HG03066 (cell line): ENCODE measurements around the gene NDUFAF8.

Source experiments
- ATAC-seq: cut with Tn5 transposase; IDR thresholded peaks from one replicate; pipeline ENCODE4 v1.9.1; 2021; ENCODE audit warnings: low read depth; ENCODE audit not compliant: unreplicated experiment

NDUFAF8 gene

DNA sequence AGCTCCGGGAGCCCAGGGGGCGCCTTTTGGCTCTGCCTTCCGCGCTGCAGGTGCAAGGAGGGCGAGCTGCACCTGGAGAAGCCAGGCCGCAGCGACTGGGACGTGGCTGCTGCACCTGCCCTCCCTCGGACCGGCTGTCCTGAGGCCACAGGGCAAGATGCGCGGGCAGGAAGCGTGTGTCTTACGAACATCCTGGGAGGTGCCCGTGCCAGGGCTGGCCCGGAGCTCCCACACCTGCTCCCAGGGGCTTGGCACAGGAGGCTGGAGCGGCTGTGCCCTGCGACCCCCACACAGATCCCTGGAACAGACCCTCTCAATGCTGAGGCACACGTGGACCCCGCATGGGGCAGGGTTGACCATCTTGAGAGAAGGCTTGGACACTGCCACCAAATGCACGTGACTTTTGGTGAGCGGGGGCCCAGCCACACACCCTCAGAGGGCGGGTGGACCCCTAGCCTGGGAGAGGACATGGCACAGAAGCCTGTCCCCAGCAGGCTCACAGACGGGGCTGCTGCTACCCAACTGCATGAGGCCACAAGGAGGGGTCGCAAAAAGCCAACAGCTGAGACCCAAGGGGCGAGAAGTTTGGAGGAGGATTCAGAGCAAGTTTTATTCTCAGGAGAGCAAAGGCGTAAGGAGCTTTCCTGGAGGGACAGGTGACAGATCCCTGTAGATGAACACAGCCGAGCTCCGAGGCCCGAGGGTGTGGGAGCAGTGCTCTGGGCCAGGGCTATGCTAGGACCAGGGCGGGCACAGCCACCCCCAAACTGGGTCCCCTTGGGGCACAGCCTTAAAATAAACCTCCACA is 11.4 kb downstream of the NDUFAF8 start:
- no peak for ATAC-seq

DNA sequence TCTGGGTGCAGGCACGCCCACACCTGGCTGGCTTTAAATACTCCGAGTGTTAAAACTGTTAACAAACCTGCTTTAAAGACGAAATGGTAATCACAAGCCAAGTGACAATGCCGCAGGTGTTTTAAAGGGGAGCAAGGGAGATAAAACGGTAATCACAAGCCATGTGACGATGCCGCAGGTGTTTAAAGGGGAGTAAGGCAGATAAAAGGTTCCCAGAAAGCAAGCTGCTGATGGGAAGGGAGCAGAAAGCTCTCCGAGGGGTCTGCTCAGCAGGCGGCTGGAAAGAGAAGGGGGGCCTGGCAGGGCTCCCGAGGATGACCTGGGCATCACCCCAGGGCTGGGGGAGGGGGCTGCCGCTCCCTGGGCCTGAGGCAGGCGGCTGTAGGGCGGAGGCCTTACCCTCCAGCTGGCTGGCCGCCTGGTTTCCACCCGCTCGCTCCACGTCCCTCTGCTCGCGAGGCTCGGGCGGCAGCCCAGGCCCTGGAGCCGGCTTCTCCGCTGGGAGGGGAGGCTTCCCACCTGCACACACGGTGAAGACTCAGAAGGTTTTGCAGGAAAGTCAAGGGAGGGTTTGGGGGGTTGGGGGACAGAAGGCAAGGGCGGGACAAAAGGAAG is 12.1 kb downstream of the NDUFAF8 start:
- no peak for ATAC-seq

DNA sequence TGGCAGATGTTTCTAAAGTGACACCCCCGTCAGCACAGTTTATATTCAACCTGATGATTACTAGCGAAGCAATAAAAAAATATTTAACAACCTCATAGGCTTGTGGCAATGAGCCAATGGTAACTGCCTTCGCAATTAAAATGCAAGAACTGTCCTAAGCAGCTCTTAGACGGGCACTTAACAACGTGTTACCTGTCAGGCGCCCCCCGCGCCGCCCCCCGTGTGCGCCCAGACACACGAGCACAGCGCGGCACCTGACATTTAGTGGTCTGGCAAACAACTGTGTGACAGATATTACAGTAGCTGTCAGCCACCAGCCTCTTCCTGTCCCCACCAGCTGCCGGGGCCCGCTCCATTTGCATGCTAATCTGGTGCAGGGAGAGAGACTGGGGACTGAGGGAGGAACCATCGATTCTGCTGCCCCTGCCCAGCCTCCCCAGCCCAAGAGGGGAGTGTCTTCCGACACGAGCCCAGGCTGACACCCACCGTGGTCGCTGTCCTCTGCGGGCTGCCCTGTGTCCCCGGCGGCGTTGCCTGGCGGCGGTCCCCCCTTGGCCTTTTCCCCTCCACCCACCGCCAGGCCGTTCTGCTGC is 12.7 kb downstream of the NDUFAF8 start:
- ATAC-seq: no peak

DNA sequence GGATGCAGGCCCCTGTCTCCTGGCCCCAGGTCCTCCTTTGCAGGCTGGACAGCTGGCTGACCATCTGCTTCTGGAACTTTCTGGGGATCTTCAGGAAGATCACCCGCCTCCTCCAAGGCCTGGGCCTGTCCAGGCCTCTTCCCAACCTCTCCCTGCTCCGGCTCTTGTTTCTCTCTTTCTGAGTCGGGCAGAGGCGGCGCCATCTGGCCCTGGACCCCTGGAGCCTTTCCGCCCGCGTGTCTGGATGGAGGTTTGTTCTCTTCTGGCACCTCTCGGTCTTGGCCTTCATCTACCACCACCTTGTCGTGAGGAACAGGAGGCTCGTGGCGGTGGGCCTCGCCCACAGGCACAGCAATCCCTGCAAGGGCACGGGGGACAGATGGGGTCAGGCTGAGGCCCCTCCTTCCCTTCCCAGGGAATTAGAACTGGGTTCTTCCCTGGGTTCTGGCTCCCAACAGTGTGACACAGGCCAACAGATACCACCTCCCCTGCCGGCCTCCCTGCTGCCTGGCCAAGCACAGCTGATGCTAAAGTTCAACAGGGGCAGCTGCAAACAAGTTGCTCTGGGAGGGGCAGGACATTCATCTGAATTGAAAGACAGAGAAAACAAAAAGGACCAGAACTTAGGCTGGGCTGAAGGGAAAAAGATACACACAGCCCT is 13.3 kb downstream of the NDUFAF8 start:
- ATAC-seq: no peak

DNA sequence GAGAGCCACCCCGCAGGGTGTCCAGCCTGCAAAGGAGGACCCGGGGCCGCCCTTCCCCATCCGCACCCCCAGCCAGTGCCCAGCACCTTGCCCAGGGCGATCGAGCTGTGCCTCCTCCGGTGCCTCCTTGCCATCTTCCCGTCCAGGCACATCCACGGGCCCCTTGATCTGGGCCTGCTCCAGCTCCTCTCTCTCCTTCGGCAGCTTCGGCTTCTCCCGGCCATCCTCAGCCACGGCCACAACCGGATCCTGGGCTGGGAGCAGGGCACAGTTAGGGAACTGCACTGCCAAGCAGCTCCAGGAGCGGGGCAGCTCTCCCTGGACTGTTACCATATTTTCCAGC is 13.8 kb downstream of the NDUFAF8 start:
- no peak for ATAC-seq

DNA sequence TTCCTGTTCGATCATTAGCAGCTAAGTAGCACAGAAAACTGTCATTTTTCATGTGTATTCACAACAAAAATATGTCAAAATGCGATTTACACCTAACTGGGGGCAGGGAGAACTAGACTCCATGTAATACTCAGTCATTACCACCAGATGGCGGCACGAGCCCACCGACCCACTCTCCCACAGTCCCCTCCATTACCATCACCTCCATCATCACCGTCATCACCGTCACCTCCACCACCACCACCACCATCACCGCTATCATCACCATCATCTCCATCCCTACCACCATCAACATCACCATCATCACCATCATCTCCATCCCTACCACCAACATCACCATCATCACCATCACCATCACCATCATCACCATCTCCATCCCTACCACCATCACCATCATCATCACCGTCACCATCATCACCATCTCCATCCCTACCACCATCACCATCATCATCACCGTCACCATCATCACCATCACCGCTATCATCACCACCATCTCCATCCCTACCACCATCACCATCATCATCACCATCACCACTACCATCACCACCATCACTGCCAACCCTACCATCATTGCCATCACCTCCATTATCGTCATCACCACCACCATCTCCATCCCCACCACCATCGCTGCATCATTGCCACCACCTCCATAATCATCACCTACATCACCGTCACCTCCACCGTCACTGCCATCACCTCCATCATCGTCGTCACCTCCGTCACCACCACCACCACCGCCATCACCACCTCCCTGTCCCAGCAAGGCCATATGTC is 14.4 kb downstream of the NDUFAF8 start:
- ATAC-seq: no peak

DNA sequence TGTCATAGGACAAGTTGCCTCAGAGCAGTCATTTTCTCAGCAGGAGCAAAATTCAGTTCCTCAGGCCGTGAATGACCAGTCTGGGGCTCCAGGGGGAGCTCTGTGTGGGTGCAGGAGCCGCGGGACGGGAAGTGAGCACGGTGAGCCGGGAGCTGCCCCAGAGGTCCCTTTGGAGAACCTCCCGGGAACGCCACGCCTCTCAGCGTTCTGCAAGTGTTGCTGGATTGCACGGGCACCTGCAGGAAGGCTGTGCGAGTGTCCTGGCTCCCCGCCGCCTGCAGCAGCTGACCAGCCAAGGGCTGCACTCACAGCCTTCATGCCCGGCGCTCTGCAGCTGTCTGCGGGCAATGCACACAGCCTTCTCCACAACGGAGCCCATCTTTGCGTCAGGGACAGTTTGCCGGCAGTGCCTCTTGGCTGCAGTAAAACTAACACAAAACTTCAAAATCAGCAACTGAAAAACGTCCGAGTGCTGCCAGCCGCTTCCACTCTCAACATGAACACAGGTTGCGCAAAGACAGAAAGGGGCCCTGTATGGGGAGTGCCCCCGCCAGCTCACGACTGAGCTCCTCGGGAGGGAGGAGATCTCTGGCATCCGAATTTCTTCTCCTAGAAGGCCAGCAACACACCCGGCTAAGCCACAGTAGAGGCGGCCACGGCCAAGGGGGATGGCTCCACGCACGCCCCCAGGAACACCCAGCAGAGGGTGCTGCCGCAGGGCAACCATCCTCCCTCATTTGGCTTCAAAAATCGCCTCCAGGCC is 16.0 kb downstream of the NDUFAF8 start:
- no peak for ATAC-seq

DNA sequence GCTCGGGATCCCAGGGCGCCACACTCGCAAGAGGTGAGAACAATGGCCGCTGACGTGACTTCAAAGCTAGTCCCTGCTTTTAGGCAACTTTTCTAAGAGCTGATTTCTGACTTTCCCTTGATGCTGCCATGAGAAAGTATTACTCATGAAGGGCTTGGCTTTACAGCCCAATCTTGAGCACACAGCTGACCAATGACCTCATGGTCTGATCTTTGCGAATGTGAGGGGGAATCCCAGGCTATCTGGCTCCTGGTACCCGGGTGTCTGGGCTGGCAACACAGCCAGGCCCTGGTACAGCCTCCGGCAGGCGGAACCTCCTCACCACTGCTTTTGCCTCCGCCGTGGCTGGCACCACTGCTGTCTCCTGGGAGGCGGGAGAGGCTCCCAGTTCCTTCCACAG is 17.5 kb downstream of the NDUFAF8 start:
- ATAC-seq: no peak

DNA sequence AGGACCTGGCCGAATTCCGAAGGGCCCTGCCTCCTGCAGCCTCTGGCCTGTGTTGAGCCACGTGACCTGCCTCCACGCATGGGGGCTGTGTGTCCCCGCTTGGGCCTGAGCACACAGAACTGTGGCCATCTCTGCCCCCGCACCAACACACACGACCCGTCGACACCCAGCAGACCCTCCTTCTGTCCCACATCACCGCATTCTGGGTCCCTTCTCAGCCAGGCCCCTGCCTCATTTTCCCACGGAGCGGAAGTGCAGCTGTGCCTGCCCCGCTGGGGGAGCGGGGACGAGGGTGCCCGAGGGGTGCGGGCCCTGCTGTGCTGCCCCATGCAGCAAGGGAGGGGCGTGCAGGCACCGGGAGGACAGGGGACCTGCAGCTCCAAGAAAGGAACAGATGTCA is 18.4 kb downstream of the NDUFAF8 start:
- ATAC-seq: no peak

DNA sequence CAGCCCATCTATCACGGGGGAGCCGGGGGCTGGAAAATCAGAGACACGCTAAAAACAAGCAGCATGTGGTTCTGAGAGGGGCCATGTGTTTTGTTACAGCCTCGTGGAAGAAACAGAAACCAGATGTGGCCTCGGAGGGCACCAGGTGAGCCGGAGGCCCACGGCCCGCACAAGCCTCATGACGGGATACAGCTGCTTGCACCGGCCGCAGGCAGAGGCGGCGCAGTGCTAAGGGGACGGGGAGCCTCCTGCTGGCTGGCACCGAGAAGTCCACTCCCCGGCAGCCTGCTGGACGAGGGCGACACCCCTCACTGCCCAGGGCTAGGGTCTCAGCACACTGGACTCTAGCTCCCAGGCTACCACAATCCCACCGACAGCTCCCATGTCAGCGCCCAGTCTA is 19.2 kb downstream of the NDUFAF8 start:
- ATAC-seq: no peak

DNA sequence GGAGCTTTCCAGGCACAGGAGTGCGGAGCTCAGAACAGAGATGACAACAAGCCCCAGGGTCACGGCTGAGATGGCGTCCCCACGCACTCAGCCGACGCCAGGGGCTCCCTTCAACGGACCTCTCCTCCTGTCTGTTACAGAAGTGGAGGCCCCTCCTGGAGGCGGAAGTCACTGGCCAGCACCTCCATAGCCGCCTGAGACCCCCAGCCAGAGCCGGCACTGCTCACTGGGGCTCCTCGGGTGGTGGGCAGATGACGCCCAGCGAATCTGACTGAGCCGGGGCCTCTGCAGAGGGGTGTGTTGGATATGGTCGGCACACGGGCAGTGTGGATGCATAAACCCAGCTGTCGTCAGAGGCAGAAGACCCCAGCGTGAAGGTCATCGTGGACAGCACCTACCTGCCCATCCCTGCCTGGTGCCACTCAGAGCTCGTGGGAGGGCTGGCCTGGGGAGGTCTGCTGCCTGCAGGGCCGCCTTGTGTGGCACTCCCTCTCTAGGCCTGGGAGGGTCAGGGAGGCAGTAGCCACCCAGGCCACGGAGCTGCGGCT is 20.0 kb downstream of the NDUFAF8 start:
- ATAC-seq: no peak

DNA sequence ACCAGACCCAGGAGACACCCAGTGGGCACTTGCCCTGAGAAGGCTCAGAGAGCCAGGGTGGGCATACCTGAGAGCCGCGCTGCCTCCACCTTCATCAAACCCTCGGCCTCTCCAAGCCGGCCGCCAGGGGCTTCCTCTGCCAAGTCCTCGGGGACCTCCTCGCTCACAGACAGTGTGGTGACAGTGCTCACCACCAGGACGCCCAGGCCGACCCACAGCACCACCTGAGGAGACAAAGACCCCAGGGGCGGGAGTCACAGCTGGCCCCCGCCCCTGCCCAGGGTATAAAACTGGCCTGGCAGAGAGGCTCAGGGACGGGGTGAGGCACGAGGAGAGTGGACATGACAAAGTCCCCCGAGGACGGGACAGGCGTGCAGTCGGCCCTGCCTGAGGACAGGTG is 21.1 kb downstream of the NDUFAF8 start:
- ATAC-seq: no peak

DNA sequence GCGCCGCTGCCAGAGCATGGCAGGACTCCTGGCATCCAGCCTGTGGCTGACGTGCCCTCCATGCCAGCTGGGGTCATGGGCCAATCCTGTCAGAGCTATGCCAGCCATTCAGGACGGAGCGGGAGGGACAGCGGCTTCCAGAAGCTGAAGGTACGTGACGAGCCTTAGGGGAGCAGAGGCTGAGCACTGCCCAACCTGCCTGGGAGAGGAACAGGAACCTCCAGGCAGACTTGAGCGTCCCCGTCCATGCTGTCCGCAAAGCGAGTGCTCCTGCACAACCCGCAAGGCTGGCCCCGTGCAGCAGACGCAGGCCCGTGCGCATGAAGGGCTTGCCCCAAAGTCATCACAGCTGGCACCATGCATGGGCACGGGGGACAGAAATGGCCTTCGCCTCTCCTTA is 21.5 kb downstream of the NDUFAF8 start:
- ATAC-seq: no peak

DNA sequence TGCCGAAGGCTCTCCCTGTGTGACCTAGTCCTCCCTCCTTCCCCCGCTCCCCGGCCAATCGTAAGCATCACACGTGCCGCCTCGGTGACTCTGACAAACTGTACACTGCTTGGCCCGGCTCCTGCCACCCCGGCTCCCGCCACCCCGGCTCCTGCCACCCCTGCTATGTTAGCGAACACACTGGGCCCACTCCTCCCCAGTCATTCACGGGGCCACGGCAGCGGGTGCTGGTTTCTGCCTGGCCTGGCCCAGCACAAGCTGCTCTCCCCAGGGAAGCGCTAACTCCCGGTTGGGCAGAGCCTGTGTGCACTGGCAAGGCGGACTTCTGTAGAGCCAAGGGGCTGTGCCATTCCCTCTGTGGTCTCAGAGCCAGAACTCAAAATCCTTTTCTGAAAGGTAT is 22.0 kb downstream of the NDUFAF8 start:
- ATAC-seq: no peak

DNA sequence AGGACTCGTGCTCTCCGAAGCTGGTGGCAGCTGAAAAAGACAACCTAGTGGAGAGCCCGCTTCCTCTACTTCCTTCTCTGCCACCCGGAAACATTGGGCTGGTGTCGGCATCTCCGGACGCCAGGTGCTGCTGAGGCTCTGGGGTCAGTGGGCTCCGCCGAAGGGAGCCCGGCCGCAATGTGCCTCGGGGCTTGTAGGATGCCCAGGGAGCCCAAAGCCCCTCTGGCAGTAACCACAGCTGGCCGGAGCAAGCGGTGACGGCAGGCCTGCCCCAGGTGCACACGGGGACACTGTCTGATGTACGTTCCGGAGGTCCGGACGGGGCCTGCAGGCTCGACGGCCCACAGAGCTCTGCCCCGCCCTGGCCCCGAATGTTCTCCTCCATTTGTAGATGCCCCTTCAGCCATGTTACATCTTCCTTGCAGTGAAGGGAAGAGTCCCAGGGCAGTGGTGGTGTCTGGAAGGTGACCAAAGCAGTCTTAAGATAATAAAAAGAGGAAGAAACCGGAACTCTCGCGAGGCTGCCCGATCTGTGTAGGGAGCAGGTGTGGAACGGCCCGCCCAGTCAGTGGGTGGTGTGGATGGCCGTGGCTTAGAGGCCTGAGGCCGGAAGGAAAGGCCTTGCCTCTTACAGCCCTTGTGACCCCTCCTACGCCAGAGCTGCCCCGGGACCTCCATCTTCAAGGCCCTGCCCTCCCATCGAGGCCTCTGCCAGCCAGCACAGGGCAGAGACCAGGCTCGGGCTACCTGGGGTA is 22.6 kb downstream of the NDUFAF8 start:
- ATAC-seq: no peak

DNA sequence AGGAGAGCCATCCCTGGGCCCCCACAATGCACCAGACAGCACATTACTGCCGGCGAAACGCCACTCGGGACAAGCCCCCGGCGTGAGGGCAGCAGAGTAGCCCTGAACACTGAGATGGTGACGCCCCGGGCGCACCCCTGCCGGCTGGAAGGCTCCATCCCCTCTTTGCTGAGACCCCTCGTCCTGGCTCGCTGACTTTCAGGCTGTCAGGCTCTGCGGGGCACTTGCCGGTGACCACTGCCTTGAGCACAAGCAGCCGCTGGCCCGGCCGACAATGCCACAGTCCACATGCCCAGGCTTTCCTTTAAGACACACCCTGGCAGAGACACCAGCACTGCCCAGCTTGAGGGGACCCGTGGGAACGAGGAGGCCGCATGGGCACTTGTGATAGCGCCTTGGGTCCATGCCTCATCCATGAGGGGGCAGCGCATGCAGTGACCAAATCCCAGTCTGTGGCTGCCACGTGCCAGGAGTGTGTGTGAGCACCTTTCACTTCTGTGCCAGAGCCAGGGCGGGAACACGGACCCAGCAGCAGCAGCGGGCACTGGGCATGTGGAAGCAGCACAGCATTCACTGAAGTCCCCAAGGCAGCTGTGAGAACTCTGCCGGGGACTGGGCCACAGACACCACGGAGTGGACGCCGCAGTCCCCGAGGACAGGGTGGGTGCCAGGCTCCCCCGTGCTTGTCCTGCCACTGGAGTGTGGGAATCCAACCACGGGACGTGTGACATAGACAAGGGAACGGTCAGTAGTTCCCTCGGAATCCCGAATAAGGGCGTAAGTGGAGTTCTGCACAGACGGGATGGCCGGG is 24.5 kb downstream of the NDUFAF8 start:
- ATAC-seq: no peak

DNA sequence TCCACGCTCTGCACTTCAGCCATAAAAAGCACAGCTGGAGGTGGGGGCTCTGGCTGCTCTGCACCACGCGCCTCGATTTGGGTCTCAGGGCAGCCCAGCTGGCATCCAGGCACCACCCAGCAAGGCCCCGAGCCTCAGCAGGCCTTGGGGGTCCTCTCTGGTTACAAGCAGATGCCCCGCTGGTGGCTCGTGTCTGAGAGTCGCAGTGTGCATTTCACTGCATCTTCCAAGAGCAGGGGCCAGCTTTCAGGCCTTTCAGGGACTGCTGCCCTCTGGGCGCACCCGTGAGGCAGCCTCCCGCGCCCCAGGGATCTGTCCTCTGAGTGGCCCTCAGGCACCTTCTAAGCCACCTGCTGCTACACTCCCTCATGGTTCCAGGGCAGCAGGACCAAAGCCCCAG is 25.5 kb downstream of the NDUFAF8 start:
- no peak for ATAC-seq

DNA sequence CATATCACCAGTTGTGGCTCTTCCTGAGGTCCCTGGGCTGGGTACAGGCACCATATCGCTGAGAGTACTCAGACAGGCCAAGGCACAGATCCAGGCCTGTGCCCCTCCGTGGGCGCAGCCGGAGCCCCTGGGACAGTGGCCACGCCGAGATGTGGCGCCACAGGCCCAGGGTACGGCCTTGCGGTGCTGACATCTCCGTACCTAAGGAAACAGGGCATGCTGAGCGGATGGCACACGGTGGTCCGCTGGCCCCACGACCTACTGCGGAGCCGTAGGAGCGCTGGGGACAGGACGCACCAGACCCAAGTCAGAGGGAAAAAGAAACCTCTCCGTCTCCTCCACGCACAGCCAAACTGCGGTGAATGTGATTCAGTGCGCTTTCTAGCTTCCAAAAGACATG is 26.5 kb downstream of the NDUFAF8 start:
- no peak for ATAC-seq
